ENCODE measurements around the gene SH3GL1.

Gene SH3GL1

DNA sequence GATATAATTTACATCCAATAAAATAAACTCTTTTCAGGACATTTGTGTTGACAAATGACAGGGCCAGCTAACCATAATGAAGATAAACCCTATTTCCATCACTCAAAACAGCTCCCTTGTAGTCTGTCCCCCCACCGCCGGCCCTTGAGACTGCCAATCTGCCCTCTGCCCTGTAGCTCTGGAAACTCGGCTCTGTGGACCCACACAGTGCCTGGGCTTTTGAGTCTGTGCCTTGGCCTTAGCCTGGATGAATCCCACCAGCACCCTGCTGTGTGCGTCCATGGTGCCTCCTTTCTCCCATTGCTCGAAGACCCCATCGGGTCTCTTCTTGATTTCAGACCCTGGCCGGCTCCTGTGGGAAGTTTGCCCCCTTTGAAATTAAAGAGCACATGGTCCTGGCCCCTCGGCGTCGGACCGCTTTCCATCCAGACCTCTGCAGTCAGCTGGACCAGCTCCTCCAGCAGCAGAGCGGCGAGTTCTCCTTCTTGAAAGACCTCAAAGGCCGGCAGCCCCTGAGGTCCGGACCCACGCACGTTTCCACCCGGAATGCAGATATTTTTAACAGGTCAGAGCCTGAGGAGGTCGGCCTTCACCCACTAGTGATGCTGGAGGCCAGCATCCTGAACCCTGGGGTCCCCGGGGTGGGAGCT lies 28.1 kb upstream of the SH3GL1 start:
- DNase-seq (ENCODE audit: extremely low spot score): no peak
- ChIA-PET CTCF (interaction anchor here (1.1 to 1.3 kb wide), 3 partner anchors 13 to 76 kb away, joined by 3 read pairs; partner anchors contain the start of gene SH3GL1), POLR2A (interaction anchor here (0.6 kb wide), 1 partner anchor 14 kb away, joined by 4 read pairs; no protein-coding TSS in a partner anchor)
- TF ChIP-seq, protein P1, sequence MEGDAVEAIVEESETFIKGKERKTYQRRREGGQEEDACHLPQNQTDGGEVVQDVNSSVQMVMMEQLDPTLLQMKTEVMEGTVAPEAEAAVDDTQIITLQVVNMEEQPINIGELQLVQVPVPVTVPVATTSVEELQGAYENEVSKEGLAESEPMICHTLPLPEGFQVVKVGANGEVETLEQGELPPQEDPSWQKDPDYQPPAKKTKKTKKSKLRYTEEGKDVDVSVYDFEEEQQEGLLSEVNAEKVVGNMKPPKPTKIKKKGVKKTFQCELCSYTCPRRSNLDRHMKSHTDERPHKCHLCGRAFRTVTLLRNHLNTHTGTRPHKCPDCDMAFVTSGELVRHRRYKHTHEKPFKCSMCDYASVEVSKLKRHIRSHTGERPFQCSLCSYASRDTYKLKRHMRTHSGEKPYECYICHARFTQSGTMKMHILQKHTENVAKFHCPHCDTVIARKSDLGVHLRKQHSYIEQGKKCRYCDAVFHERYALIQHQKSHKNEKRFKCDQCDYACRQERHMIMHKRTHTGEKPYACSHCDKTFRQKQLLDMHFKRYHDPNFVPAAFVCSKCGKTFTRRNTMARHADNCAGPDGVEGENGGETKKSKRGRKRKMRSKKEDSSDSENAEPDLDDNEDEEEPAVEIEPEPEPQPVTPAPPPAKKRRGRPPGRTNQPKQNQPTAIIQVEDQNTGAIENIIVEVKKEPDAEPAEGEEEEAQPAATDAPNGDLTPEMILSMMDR (IDR thresholded peaks at IDR 0.05; ENCODE audit: control extremely low read depth, extremely low read depth, low read depth, missing control alignments): no peak

GRCh38 chr19:4425537-4425936 lies 25.2 kb upstream of the SH3GL1 start:
- no peak for DNase-seq (ENCODE audit: extremely low spot score)
- POLR2A ChIA-PET: no interaction called here
- TF ChIP-seq, protein P1 (IDR thresholded peaks at IDR 0.05; ENCODE audit: control extremely low read depth, extremely low read depth, low read depth, missing control alignments): no peak
- CTCF ChIA-PET: no interaction called here

GRCh38 chr19:4423416-4424126 lies 23.2 kb upstream of the SH3GL1 start:
- ChIA-PET CTCF (no interaction called here), POLR2A (no interaction called here)
- TF ChIP-seq, protein P1 (IDR thresholded peaks at IDR 0.05; ENCODE audit: control extremely low read depth, extremely low read depth, low read depth, missing control alignments): no peak

DNA sequence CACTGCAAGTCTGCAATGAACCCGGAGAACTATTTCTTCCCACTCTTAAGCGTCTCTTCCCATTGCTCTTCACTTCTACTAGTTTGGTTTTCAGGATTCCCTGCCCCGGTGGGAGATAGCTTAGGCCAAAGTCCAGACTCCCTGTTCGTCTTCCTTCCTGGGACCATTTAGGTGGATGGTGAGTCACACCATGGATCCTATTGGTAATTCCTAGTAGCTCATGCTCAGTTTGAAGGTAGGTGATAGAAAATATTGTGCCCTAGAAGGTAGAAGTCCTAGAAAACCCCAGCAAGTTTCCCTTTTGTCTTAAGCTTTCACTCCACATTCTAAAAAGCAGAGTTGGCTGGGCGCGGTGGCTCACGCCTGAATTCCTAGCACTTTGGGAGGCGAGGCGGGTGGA lies 15.9 kb upstream of the SH3GL1 start:
- ChIA-PET POLR2A (interaction anchor here (0.6 kb wide), 1 partner anchor 339 kb away, joined by 4 read pairs; no protein-coding TSS in a partner anchor), CTCF (interaction anchor here (0.8 to 2.6 kb wide), 8 partner anchors 8 to 612 kb away, joined by 3 to 12 read pairs (median 4); partner anchors contain the start of genes CHAF1A and SH3GL1)
- TF ChIP-seq, protein P1 (IDR thresholded peaks at IDR 0.05; ENCODE audit: control extremely low read depth, extremely low read depth, low read depth, missing control alignments): no peak
- DNase-seq (ENCODE audit: extremely low spot score): no peak

More at GRCh38 chr19:4423416-4424126, 23.2 kb upstream of the SH3GL1 start:
- no peak for DNase-seq (ENCODE audit: extremely low spot score)

DNA sequence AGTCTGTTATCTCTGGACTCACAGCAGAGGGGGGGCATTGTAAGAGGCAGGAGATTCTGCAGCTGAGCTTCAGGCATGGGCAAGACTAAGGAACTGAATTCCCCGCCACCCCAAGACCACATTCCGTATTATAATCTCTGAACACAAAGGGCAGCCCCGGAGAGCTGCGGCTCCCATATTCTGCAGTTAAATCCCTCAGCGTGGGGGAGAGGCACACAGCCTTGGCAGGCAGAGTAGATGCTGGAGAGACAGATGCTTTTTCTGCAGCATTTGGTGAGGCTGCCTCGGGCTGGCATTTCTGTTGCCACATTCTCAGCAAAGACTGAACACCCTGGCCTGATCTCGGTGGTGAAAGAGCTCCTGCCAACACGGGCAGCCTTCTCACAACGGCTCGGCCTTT lies 15.0 kb upstream of the SH3GL1 start:
- DNase-seq (ENCODE audit: extremely low spot score): no peak
- TF ChIP-seq, protein P1 (IDR thresholded peaks at IDR 0.05; ENCODE audit: control extremely low read depth, extremely low read depth, low read depth, missing control alignments): no peak
- CTCF ChIA-PET: interaction anchor here (0.9 to 2.6 kb wide), 5 partner anchors 11 to 149 kb away, joined by 3 to 12 read pairs (median 5); partner anchors contain the start of genes CHAF1A and SH3GL1
- POLR2A ChIA-PET: no interaction called here

DNA sequence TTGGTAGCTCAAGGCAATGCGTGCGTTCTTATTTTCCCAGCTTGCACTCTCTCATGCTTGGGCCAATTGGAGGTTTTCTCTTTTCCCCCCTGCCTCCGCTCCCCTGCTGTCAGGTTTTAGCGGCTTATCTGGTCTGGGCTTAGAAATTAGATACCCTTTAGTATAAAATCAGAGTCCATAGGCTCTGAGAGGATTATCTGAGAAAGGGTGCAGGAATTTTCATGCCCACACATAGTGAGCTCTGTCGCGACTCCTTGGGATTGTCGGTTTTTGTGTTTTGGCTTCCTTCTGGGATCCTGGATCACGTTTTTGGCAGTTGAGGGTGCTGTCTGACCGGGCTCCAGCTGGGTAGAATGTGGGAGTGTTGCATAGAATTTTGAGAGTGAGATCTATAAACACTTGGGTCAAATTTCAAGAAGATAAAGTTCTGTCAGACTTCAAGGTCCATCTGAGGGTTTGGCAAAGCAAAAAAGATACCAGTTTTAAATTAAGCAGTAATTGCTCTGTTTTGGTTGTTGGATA lies 14.5 kb upstream of the SH3GL1 start:
- TF ChIP-seq, protein P1 (IDR thresholded peaks at IDR 0.05; ENCODE audit: control extremely low read depth, extremely low read depth, low read depth, missing control alignments): no peak
- ChIA-PET CTCF (interaction anchor here (0.9 to 2.6 kb wide), 3 partner anchors 11 to 148 kb away, joined by 3 to 12 read pairs (median 8); partner anchors contain the start of gene SH3GL1), POLR2A (no interaction called here)
- no peak for DNase-seq (ENCODE audit: extremely low spot score)
